HG03066 (cell line): Measurements from ENCODE around the gene NAALADL2.
"Not testable (repeated sequence)": the region's sequence is repeated elsewhere in the genome, so short reads cannot be mapped to it uniquely, and the experiment has no call there.

Experiments used
- ATAC-seq: cut with Tn5 transposase; IDR thresholded peaks from one replicate; pipeline ENCODE4 v1.9.1; 2021; ENCODE audit warnings: low read depth; ENCODE audit not compliant: unreplicated experiment

Gene NAALADL2

GRCh38 chr3:175764722-175765121, 905.6 kb downstream of the NAALADL2 start:
- no peak for ATAC-seq

GRCh38 chr3:175770426-175770825, 911.3 kb downstream of the NAALADL2 start:
- no peak for ATAC-seq

DNA sequence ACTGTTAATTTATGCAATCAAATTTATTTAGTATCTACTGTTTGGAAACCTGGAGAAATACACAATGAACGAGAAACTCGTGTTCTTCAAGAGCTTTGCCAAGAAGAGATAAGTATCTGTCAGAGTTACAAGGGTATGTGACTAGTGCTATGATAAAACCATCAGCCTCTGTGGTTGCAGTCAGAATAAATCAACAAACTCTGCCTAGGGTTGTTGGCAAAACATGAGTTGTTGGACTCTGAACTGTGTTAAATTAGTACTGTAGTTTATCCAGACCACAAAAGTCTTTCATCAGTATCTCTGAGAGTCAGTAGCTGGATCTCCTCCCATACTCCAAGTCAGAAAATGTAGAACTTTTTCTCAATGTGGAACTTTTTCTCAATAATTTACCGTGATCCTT, 918.4 kb downstream of the NAALADL2 start:
- ATAC-seq = no peak

DNA sequence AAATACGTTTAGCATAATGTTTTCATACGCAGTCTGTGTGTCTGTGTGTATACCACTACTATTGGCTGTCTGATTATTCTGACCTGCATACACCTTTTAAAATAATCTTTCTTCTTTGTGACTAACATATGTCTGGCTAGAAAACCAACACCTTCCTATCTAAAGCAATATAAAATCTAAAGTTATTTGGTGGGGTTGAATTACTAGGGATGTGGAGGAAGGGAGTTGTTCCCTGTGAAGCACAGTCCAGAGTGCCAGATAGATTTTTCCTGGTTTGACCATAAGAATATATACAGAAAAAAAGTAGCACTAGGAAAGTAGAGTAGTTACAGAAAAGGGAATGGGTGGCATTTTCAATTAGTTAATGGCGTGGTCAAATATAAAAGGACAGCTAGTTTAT, 918.8 kb downstream of the NAALADL2 start:
- no peak for ATAC-seq

DNA sequence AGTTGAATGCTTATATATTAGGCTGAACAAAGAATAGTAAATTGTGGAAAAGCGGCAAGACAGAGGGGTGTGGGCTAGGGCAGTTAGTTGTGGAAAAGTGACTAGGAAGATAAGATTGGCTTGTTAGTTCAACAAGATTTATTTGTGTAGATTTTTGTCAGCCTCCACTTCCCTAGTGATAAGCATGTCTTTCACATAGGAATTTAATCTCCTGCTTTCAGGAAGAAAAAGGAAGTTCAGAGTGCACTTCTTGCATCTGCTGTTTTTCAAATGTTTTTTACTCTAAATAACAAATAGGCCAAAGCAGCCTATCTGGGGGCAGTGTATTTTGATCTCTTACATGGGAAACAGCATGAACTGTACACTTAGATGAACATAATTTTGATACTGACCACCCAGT, 919.9 kb downstream of the NAALADL2 start:
- ATAC-seq = no peak

- not testable (repeated sequence) for ATAC-seq
These were observed 928.0 kb downstream of the NAALADL2 start for GRCh38 chr3:175787109-175787508.

- no peak for ATAC-seq
These were observed 933.1 kb downstream of the NAALADL2 start for GRCh38 chr3:175792245-175792644.

GRCh38 chr3:175798326-175798725, 939.2 kb downstream of the NAALADL2 start:
- ATAC-seq = no peak

- ATAC-seq = no peak
These were observed 946.7 kb downstream of the NAALADL2 start for GRCh38 chr3:175805825-175806224.

GRCh38 chr3:175807175-175807574, 948.0 kb downstream of the NAALADL2 start:
- ATAC-seq = no peak

GRCh38 chr3:175818811-175819464, 959.8 kb downstream of the NAALADL2 start:
- ATAC-seq = no peak

- ATAC-seq = not testable (repeated sequence)
These were observed 963.8 kb downstream of the NAALADL2 start for GRCh38 chr3:175822766-175823491.

- ATAC-seq = not testable (repeated sequence)
These were observed 966.0 kb downstream of the NAALADL2 start for GRCh38 chr3:175825016-175825580.

GRCh38 chr3:175826759-175827158, 967.6 kb downstream of the NAALADL2 start:
- ATAC-seq = no peak

- not testable (repeated sequence) for ATAC-seq
These were observed 970.7 kb downstream of the NAALADL2 start for GRCh38 chr3:175829809-175830208.

GRCh38 chr3:175835763-175836162, 976.6 kb downstream of the NAALADL2 start:
- not testable (repeated sequence) for ATAC-seq

GRCh38 chr3:175836617-175837016, 977.5 kb downstream of the NAALADL2 start:
- no peak for ATAC-seq

DNA sequence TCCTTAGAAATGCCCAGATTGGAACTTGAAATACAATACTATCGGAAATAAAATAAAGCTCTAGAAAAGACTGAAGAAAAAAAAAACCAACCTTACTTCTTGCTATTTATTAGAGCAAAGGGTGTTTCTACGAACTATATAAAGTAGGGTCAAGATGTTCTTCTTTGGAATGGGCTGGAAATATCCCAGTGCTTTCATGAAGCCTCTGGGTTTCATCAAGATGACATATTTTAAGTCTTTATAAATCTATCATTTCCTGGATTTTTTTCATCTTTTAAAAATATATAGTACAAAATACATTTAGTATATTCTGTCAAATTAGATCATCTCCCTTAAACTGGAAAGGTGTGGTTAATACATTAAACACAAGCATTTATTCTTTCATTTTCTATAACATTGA, 978.8 kb downstream of the NAALADL2 start:
- no peak for ATAC-seq

- no peak for ATAC-seq
These were observed 980.4 kb downstream of the NAALADL2 start for GRCh38 chr3:175839366-175840005.

- ATAC-seq = no peak
These were observed 992.4 kb downstream of the NAALADL2 start for GRCh38 chr3:175851541-175851940.

DNA sequence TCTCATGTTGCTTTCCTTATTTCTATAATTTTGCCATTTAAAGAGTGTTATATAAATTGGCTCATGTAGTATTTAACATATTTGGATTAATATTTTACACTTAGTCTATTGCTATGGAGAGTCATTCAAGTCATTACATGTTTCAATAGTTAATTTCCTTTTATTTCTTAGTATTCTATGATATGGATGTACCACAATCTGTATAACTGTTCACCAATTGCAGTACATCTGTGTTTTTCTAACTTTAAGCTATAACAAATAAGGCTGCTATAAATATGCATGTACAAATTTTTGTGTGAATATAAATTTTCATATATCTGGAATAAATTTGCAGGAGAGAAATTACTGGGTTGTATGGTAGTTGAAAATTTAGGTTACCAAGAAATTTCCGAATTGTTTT, 993.4 kb downstream of the NAALADL2 start:
- ATAC-seq = no peak
